ENCODE data around the gene ART3. TPM values are rescaled to one million over a fixed set of nuclear protein-coding genes. Genes with fewer than 3 reads are reported as not detected.

The ART3 gene
- total and polyA plus RNA-seq, 3 donors from 2014 or later, result 52.5 to 166 (median 73.9) TPM

DNA sequence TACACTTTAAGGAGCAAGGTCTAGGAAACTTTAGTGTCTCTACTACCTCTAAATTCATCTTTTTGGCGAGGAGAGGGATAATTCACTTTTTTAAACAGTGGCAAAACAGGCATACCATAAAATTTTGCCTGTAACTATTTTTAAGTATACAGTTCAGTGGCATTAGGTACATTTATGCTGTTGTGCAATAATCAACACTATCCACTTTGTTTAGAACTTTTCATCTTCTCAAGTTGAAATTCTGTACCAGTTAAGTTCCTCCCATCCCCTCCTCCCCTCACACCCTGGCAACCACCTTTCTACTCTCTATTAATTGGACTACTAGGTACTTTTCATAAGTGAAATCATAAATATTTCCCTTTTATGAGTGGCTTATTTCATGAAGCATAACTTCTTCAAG lies 42.3 kb downstream of the ART3 start:
- no peak for DNase-seq
- no peak overlapping the region for H3K27ac ChIP-seq
- intact Hi-C loops (cut with DNase I; ENCODE audit: low total_unique reads), result no loop called here
- H3K9me3 ChIP-seq, result no peaks in the 10 kb centered on the region
- H3K27me3 ChIP-seq, result no peaks in the 10 kb centered on the region
- H3K4me3 ChIP-seq, result no peak overlapping the region
- no peaks in the 10 kb centered on the region for H3K36me3 ChIP-seq (ENCODE audit: low read depth, missing control alignments)
- TF ChIP-seq, protein P1, sequence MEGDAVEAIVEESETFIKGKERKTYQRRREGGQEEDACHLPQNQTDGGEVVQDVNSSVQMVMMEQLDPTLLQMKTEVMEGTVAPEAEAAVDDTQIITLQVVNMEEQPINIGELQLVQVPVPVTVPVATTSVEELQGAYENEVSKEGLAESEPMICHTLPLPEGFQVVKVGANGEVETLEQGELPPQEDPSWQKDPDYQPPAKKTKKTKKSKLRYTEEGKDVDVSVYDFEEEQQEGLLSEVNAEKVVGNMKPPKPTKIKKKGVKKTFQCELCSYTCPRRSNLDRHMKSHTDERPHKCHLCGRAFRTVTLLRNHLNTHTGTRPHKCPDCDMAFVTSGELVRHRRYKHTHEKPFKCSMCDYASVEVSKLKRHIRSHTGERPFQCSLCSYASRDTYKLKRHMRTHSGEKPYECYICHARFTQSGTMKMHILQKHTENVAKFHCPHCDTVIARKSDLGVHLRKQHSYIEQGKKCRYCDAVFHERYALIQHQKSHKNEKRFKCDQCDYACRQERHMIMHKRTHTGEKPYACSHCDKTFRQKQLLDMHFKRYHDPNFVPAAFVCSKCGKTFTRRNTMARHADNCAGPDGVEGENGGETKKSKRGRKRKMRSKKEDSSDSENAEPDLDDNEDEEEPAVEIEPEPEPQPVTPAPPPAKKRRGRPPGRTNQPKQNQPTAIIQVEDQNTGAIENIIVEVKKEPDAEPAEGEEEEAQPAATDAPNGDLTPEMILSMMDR (IDR thresholded peaks at IDR 0.05), result no peak
- no peak for TF ChIP-seq POLR2A (IDR thresholded peaks at IDR 0.05)
- 88 to 100% methylated on average over 1 of the region's 1 CpG for WGBS, 2 donors
- no peaks in the 10 kb centered on the region for H3K4me1 ChIP-seq

DNA sequence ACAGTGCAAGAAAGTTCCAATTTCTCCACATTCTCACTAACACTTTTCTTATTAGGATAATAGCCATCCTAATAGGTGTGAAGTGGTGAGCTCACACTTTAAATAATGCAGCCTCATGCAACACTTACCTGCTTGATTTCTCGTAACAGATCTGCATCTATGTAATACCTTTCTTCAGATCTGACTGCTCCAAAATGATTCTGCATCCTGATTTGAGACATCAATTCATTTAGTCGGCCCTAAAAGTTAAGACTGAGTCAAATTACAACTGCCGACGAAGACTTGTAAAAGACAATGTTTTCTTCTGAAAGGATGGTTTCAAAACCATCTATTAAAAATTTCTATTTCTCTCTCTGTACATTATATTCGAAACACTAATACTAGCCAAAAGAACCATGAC lies 43.0 kb downstream of the ART3 start:
- intact Hi-C loops (cut with DNase I; ENCODE audit: low total_unique reads), result no loop called here
- no peaks in the 10 kb centered on the region for H3K4me1 ChIP-seq
- no peaks in the 10 kb centered on the region for H3K27me3 ChIP-seq
- H3K9me3 ChIP-seq, result no peaks in the 10 kb centered on the region
- DNase-seq, result no peak
- no peaks in the 10 kb centered on the region for H3K36me3 ChIP-seq (ENCODE audit: low read depth, missing control alignments)
- no peak overlapping the region for H3K27ac ChIP-seq
- no peak overlapping the region for H3K4me3 ChIP-seq
- TF ChIP-seq POLR2A (IDR thresholded peaks at IDR 0.05), result no peak
- TF ChIP-seq, protein P1 (IDR thresholded peaks at IDR 0.05), result no peak
- WGBS, 2 donors, result 96 to 98% methylated on average over 5 of the region's 5 CpGs

DNA sequence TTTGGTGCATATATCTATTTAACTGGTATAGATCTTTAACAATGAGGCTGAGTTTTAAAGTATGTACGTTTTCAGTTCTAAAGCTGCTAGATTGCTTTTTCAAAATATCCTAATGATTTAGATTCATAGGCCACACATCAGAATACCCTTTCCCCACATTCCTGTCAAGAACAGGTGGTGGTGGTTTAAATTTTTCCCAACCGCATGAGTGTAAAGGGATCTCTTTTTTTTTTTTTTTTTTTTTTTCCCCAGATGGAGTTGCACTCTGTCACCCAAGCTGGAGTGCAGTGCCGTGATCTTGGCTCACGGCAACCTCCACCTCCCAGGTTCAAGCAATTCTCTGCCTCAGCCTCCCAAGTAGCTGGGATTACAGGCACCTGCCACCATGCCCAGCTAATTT lies 45.7 kb downstream of the ART3 start:
- TF ChIP-seq, protein P1 (IDR thresholded peaks at IDR 0.05), result no peak
- no peak for TF ChIP-seq POLR2A (IDR thresholded peaks at IDR 0.05)
- intact Hi-C loops (cut with DNase I; ENCODE audit: low total_unique reads), result no loop called here
- Histone ChIP-seq H3K4me3 (no peak overlapping the region), H3K27me3 (no peaks in the 10 kb centered on the region), H3K9me3 (no peaks in the 10 kb centered on the region), H3K36me3 (ENCODE audit: low read depth, missing control alignments) (no peaks in the 10 kb centered on the region), H3K4me1 (no peaks in the 10 kb centered on the region), H3K27ac (no peak overlapping the region)
- WGBS, 2 donors, result 84 to 94% methylated on average over 4 of the region's 4 CpGs
- no peak for DNase-seq

GRCh38 chr4:76125816-76126215 lies 51.3 kb downstream of the ART3 start:
- Histone ChIP-seq H3K36me3 (ENCODE audit: low read depth, missing control alignments) (no peaks in the 10 kb centered on the region), H3K27me3 (no peaks in the 10 kb centered on the region), H3K4me3 (no peak overlapping the region), H3K27ac (no peak overlapping the region), H3K9me3 (no peaks in the 10 kb centered on the region), H3K4me1 (no peaks in the 10 kb centered on the region)
- intact Hi-C loops (cut with DNase I; ENCODE audit: low total_unique reads), result no loop called here
- no peak for DNase-seq
- no peak for TF ChIP-seq POLR2A (IDR thresholded peaks at IDR 0.05)
- TF ChIP-seq, protein P1 (IDR thresholded peaks at IDR 0.05), result no peak

GRCh38 chr4:76127754-76128153 lies 53.2 kb downstream of the ART3 start:
- intact Hi-C loops (cut with DNase I; ENCODE audit: low total_unique reads), result no loop called here
- H3K9me3 ChIP-seq, result no peaks in the 10 kb centered on the region
- TF ChIP-seq POLR2A (IDR thresholded peaks at IDR 0.05), result no peak
- TF ChIP-seq, protein P1 (IDR thresholded peaks at IDR 0.05), result no peak
- H3K4me1 ChIP-seq, result no peaks in the 10 kb centered on the region
- no peak overlapping the region for H3K27ac ChIP-seq
- H3K27me3 ChIP-seq, result no peaks in the 10 kb centered on the region
- H3K36me3 ChIP-seq (ENCODE audit: low read depth, missing control alignments), result no peaks in the 10 kb centered on the region
- no peak for DNase-seq
- no peak overlapping the region for H3K4me3 ChIP-seq
- 91 to 94% methylated on average over 3 of the region's 3 CpGs for WGBS, 2 donors
